Smooth muscle cell of the brain vasculature (primary cell): ENCODE results near the gene TRIM51G.
"Not testable (repeated sequence)": the region's sequence is repeated elsewhere in the genome, so short reads cannot be mapped to it uniquely, and the experiment has no call there.

Experiments
- DNase-seq: peaks from one replicate; pipeline ENCODE4 v3.0.0-alpha.2; 2012; ENCODE audit warnings: low read depth, low spot score

TRIM51G gene, protein sequence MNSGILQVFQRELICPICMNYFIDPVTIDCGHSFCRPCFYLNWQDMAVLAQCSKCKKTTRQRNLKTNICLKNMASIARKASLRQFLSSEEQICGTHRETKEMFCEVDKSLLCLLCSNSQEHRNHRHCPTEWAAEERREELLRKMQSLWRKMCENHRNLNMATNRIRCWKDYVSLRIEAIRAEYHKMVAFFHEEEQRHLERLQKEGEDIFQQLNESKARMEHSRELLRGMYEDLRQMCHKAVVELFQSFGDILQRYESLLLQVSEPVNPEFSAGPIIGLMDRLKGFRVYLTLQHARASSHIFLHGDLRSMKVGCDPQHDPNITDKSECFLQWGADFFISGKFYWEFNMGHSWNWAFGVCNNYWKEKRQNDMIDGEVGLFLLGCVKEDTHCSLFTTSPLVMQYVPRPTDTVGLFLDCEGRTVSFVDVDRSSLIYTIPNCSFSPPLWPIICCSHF

DNA sequence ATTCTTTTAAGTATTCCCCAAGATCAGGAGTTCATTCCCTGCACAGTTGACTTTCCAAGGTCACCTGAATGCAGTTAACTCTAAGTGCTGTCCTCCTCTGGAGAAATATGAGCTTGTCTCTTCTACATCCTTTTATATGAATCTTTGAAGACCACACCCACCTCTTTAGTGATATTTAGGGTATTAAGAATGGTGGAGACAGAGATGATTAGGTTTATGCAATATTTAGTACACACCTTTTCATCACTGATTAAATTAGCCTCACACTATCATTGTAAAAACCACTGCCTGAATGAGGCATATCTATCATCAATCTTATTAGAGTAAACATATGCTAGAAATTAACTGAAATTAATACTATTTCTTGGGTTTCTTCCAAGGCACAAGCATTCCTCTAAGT, at the start of gene TRIM51G:
TRIM51G (minus strand) TSS at position 101 of the 400 bp plus-strand sequence. CDS start 2,190 bp downstream, outside the sequence.
- DNase-seq: not testable (repeated sequence)

DNA sequence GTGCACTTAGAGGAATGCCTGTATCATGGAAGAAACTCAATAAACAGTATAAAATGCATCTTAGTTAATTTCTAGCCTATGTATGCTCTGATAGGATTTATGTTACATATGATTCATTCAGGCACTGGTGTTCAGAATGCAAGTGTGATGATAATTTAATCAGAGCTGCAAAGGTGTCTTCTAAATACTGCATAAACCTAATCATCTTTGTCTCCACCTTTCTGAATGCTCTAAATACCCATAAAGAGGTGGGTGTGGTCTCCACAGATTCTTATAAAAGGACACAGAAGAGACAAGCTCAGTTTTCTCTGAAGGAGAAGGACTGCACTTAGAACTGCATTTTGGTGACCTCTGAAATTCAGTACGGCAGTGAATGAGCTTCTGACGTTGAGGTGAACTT, 44.8 kb upstream of the TRIM51G start, which contains the start of gene TRIM49B:
TRIM49B (plus strand) TSS at position 301 of the 400 bp plus-strand sequence. CDS start 2,777 bp downstream, outside the sequence.
- not testable (repeated sequence) for DNase-seq

DNA sequence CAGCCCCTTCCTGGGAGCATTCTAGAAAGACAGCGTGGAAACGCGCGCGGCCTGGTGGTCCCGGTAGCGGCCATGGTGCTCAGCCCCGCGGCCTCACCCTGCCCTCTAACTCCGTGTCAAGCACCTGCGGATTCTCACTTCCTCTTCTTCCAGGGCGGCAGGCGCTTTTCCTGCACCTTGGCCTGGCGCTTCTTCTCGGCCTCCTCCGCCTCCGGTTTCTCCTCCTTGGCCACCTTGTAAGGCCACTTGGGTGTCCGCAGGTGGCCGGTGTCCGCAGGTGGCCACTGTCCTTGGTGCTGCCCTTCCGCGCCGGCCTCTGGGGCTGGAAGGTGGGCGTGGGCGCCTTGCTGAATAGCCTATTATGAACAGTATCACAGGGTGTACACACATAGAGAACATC, 15.1 kb downstream of the TRIM51G start:
- DNase-seq: not testable (repeated sequence)

DNA sequence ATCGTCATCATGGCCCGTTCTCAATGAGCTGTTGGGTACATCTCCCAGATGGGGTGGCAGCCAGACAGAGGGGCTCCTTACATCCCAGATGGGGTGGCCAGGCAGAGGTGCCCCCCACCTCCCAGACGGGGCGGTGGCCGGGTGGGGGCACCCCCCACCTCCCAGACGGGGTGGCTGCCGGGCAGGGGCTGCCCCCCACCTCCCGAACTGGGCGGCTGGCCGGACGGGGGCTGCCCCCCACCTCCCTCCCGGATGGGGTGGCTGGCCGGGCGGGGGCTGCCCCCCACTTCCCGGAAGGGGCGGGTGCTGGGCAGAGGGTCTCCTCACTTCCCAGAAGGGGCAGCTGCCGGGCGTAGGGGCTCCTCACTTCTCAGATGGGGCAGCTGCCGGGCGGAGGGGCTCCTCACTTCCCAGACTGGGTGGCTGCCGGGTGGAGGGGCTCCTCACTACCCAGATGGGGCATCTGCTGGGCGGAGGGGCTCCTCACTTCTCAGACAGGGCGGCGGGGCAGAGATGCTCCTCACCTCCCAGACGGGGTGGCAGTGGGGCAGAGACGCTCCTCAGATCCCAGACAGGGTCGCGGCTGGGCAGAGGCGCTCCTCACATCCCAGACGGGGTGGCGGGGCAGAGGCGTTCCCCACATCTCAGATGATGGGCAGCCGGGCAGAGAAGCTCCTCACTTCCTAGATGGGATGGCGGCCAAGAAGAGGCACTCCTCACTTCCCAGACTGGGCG, 28.2 kb downstream of the TRIM51G start:
- not testable (repeated sequence) for DNase-seq

DNA sequence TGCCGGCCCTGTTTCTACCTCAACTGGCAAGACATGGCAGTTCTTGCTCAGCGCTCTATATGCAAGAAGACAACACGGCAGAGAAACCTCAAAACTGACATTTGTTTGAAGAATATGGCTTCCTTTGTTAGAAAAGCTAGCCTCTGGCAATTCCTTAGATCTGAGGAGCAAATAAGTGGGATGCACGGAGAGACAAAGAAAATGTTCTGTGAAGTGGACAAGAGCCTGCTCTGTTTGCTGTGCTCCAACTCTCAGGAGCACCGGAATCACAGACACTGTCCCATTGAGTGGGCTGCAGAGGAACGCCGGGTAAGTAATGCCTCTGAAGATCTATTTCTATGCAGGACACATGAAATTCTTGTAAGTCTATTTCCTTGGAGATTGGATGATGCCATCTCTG, 37.9 kb downstream of the TRIM51G start:
- not testable (repeated sequence) for DNase-seq
